NCI-H345 treated with DMSO at 0.1 percent for 48 hours (cell line): ENCODE measurements around the gene EPS15.
A peak's percentile ranks its signal among the peaks of the same experiment; 100 is the strongest.
"Not testable (repeated sequence)": the region's sequence is repeated elsewhere in the genome, so short reads cannot be mapped to it uniquely, and the experiment has no call there.

Experiments used
- DNase-seq: peaks from one replicate; lab custom pipeline; 2025; ENCODE audit not compliant: unreplicated experiment; lab: John Stamatoyannopoulos, UW

EPS15 gene

GRCh38 chr1:51543858-51544257 is 24.8 kb upstream of the EPS15 start:
- DNase-seq, result no peak

DNA sequence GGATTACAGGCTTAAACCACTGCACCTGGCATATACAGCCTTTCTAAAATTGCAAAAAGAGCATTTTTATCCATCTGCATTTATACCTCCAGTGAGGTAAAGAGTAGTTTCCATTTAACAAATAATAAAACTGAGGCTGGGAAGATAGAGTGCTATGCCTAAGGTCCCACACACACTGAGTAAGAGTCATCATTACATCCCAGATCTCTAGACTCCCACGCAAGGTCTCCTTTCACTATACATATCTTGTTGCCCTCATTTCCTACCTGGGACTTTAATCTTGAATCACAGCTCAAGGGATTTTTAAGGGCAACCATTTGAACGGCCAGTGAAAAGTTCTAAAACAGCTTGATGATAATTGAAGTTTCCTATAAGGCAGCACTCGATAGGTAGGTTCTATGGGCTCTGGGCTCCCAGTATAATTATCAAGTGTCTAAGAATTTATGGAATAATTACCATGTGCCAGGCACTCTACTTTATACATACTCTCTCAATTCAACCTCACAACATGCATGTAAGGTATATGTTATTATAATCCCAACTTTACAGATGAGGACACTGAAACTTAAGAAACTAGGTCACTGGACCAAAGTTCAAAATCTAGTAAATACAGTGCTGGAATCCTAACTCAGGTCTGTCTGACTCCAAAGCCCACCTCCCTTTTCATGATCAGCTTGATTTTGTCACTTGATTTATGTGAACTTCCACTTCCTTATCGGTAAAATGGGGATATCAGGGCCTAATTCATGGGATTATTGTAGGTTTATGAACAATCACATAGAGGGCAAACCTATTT is 23.3 kb upstream of the EPS15 start:
- DNase-seq, result no peak

DNA sequence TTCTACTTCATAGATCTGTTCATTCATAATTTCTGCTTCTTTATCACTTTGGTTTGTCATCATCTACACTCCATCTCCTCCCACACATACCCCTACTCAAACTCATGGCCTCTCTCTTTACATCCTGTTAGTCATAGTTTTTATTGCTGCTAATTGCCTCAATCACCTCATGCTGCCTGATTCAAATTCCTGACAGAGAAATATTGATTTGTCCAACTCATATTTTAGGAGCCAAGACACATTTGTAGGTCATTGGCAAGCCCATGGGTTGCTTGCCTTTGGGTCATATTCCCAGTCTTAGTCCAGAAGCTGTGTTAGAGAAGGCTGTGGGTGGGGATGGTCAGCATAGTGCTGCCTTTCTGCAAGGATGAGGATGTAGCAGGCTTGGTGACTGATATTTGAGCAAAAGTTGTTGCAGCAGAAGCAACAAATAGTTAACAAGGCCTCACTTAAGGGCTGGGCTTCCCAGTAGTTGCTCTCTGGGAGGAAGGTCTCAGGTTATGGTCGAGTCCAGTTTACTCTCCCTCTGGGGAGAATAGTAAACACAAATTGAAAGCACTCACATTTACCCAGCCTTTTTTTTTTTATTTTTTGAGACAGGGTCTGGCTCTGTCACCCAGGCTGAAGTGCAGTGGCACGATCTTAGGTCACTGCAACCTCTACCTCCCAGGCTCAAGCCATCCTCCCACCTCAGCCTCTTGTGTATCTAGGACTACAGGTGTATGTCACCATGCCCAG is 22.4 kb upstream of the EPS15 start:
- DNase-seq, result no peak

DNA sequence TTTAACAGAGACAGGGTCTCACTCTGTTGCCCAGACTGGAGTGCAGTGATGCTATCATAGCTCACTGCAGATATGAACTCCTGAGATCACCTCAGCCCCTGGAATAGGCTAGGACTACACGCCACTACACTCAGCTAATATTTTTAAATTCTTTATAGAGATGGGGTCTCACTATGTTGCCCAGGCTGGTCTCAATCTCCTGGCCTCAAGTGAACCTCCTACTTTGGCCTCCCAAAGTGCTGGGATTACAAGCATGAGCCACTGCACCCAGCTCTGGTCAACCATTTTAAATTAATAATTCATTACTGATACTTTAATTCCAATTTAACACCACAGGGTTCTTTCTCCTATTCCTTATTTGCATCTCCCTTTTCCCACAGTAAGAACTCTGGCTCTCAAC is 18.5 kb upstream of the EPS15 start:
- DNase-seq, result no peak

- no peak for DNase-seq
Measured at GRCh38 chr1:51535006-51535592, 16.0 kb upstream of the EPS15 start.

GRCh38 chr1:51534447-51534846 is 15.4 kb upstream of the EPS15 start:
- no peak for DNase-seq

DNA sequence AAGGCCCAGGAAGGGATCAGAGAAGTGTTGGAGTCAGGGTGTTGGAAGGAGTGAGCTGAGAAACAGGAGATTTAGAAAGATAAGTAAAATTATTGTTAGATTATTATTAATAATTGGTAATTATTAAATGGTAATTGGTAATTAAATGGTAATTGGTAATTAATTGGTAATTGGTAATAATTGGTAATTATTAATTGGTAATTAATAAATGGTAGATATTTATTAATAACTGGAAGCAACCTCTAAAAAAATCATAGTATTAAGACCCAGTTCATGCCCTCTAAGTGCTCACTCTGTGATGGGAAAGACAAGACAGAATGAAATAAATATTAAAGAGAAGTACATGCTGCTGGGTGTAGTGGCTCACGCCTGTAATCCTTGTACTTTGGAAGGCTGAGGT is 13.8 kb upstream of the EPS15 start:
- no peak for DNase-seq

GRCh38 chr1:51530447-51530846 is 11.4 kb upstream of the EPS15 start:
- not testable (repeated sequence) for DNase-seq

DNA sequence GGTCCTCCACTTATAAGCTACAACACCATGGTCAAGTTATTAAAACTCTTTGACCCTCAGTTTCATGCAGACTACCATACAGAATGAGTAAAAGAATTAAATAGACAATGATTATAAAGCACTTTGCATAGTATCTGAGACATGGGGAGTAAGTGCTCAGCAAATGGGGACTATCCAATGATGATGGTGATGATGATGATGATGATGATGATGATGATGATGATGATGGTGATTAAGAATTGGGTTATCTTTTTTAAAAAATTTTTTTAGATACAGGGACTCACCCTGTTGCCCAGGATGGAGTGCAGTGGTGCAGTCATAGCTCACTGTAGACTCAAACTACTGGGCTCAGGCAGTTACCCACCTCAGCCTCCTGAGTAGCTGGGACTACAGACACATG is 8.1 kb upstream of the EPS15 start:
- no peak for DNase-seq

- DNase-seq, result no peak
Measured at GRCh38 chr1:51526248-51526647, 7.2 kb upstream of the EPS15 start.

- DNase-seq, result no peak
Measured at GRCh38 chr1:51525295-51525694, 6.2 kb upstream of the EPS15 start.

- DNase-seq, result no peak
Measured at GRCh38 chr1:51524817-51525216, 5.8 kb upstream of the EPS15 start.

DNA sequence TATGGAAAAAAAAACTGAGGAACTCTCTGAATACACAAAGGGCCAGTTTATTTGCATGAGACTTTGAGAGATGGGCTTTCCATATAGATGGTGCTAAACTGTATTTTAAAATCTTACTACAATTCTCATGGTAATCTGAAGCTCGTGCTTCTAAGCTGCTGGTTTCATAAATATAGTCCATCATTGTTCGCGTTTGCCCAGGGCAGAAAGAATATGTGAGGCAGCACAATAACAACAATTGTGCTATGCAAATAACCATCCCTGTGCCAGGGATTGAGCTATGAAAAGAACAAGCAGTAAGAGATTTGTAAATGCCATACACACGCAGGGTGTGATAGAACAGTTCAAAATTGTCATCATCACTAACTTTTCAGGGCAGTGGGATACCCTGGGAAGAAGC is 4.9 kb upstream of the EPS15 start:
- DNase-seq, result no peak

GRCh38 chr1:51520700-51521248 is 1.7 kb upstream of the EPS15 start:
- DNase-seq, result no peak

GRCh38 chr1:51519865-51520699 is 1.0 kb upstream of the EPS15 start:
- DNase-seq, result no peak

DNA sequence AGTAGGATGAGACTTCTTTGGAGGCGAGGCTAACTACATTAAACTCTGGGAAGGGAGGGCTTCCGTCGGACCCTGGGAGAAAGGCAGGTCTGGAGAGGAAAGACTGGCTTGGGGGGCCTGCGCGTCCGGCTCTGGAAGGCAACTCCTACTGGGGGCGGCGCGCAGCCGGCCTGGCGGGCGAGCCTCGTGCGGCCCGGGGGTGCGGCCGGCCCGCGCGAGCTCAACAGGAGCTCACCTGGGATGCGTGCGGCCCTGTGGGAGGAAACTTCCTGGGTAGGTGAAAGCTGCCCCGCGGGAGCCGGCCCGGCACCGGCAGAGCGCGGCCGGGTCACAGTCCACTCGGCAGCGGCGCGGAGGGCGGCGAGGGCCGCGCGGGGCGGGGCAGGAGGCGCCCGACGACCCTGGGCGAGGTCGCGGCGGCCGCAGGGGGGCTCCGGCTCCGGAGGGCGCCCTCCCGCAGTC is 449 bp downstream of the EPS15 start:
- DNase-seq, result no peak

DNA sequence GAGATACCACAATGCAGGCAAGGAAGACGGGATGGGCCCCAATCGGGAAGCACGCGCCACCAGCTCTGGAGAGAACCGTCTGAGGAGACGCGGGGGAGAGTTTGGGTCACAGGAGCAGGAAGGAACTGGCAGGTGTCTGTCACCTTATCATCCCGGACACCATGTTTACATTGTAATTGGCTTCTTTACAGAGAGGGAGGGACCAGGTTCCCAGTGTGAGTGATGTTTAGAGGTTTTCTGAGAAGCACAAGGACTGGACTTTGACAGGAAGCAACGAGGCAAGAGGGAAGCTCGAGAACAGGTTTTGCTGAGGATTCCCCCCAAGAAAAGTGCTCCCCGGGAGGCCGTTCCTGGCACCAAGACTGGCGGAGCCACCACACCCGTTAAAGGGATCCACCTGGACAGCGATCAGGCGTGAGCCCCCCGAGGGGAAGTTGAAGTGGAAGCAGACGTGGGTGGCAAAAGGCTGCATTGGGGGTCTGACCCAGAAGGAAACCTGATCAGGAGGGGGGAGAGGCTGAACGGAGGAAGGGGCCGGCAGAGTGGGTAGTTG is 957 bp downstream of the EPS15 start:
- DNase-seq, result peak; percentile 45

GRCh38 chr1:51517361-51518032 is 1.6 kb downstream of the EPS15 start:
- DNase-seq, result no peak

DNA sequence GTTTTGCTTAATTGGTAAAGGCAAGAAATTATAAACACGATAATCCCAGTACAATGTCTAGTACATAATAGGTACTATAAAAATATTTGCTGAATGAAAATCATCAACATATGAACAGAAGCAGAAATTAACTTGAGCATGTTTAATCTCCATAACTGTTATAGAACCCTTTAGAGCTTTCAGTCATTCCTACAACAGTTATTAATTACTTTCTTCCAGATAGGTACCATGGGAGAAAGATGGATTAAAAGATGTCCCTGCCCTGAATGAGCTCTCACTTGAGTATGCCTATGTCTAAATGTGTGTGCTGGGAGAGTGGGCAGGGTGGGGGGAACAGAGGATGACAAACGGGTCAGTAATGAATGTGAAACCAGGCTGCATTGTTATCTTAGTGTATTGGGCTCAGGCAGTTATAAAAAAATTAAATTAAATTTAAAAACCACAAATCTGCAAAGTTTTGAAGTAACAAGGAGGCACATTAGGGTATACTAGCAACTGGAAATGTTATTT is 2.4 kb downstream of the EPS15 start:
- DNase-seq, result no peak
